Heart left ventricle (tissue), 16 donors: ENCODE results near the gene GPT2. TPM values are rescaled to one million over a fixed set of nuclear protein-coding genes. Genes with fewer than 3 reads are reported as not detected.
A peak's percentile ranks its signal among the peaks of the same experiment; 100 is the strongest.

Experiments
- ATAC-seq, 4 donors: fragments of 200-7000 bp; cut with Tn5 transposase; one replicate each; pipeline ENCODE4 v1.9.1; 2020 to 2022; ENCODE audit warnings: moderate library complexity in 4 of 4, mild to moderate bottlenecking in 3 of 4, moderate number of reproducible peaks in 1 of 4
- DNase-seq, 5 donors: peaks; one replicate each; pipeline ENCODE4 v3.0.0-alpha.2; 2020
- H3K27ac ChIP-seq, 12 donors: fragments of 200-600 bp; sonication (generic) in 4 of 12; one replicate each; pipeline versions ENCODE4 v1.5.0 to v1.8.0; 2016 to 2022; ENCODE audit warnings: mild to moderate bottlenecking in 2 of 12
- H3K27me3 ChIP-seq, 9 donors: fragments of 200-600 bp; sonication (generic) in 2 of 9; one replicate each; pipeline versions ENCODE4 v1.5.1 to v1.8.0; 2016 to 2022; ENCODE audit warnings: mild to moderate bottlenecking in 3 of 9
- H3K36me3 ChIP-seq, 9 donors: fragments of 200-600 bp; sonication (generic) in 2 of 9; one replicate each; pipeline versions ENCODE4 v1.5.0 to v1.8.0; 2018 to 2022; ENCODE audit warnings: mild to moderate bottlenecking in 2 of 9
- H3K4me1 ChIP-seq, 12 donors: fragments of 200-600 bp; sonication (generic) in 4 of 12; one replicate each; pipeline versions ENCODE4 v1.5.0 to v1.8.0; 2016 to 2022; ENCODE audit warnings: mild to moderate bottlenecking in 3 of 12
- H3K4me3 ChIP-seq, 12 donors: fragments of 200-600 bp; sonication (generic) in 4 of 12; one replicate each; pipeline versions ENCODE4 v1.5.0 to v1.8.0; 2017 to 2022; ENCODE audit warnings: mild to moderate bottlenecking in 9 of 12, moderate library complexity in 4 of 12
- H3K9me3 ChIP-seq, 12 donors: fragments of 200-600 bp; sonication (generic) in 4 of 12; one replicate each; pipeline versions ENCODE4 v1.5.0 to v1.8.0; 2016 to 2022; ENCODE audit warnings: mild to moderate bottlenecking in 1 of 12
- CTCF ChIP-seq, 12 donors: fragments of 200-600 bp; sonication (generic) in 4 of 12; IDR thresholded peaks; one replicate each; pipeline versions ENCODE4 v1.5.0 to v1.8.0; 2018 to 2022; ENCODE audit warnings: antibody characterized with exemption in 12 of 12, mild to moderate bottlenecking in 5 of 12
- POLR2A ChIP-seq, 2 donors: fragments of 450-650 bp; IDR thresholded peaks; one replicate each; pipeline ENCODE4 v1.6.1; 2017; ENCODE audit warnings: antibody characterized with exemption in 2 of 2, mild to moderate bottlenecking in 2 of 2, moderate library complexity in 2 of 2
- WGBS, 4 donors: extraction: QIAGEN DNeasy Blood & Tissue Kit in 2 of 4; methylation state at CpG; one replicate each; pipeline versions ENCODE4 v1.1.5 to v1.1.7; 2013 to 2018; 5-methylcytosine and 5-hydroxymethylcytosine counted together
- intact Hi-C, 10 donors: fragments of 100-400 bp; cut with DNase I; formaldehyde crosslinking; loops; one replicate each; pipeline versions ENCODE4 v1.11.1 to v1.14.2; 2022
- polyA plus RNA-seq, 2 donors: library from polyadenylated mRNA; stranded (reverse); fragments of 200-250 nt; gene quantifications; one replicate each; pipeline ENCODE4 v1.2.3, GENCODE V29; 2013
- total RNA-seq, 9 donors: library from RNA; depleted of rRNA in 2 of 9; stranded (reverse); fragments of >200 nt in 2 of 9; fragmentation: NEBNext Ultra II Directional in 3 of 9; extraction: Animal tissue kit (Norgen Biotek cat#: 25700) in 3 of 9; gene quantifications; one replicate each; pipeline versions ENCODE4 v1.1.0 to v1.2.4, GENCODE V29; 2016 to 2023
- donor health status: ischemic (EF 13 %, LVEDD 7.1; RV severe dilation, severe dysfunction).
- donor health status: healthy with polysubstance abuse.
- donor health status: DM: no; HTN: yes; CAD: no.
- donor health status: DM: no; HTN: no; CAD: no.
- donor health status: ischemic (EF 25% LVEDD 6.9; RV normal size, moderate dysfunction).
- donor health status: ischemic (EF 25% LVEDD 5.7; RV mildly dilated, moderate dysfunction).
- donor health status: healthy.
- donor health status: DM: yes; HTN: yes; CAD: no.
- donor health status: ischemic (EF 35%, LVEDD 5.7; RV mildly dilated, moderate dysfunction).
- donor health status: nonischemic (EF 11% LVEDD 7.7; RV severe dilation, severe dysfunction).
- donor health status: DM: yes; HTN: yes; CAD: no.
- donor health status: PGD.
- donor health status: ischemic (EF 29% LVEDD 5.4; RV normal size, mild dysfunction).
- donor health status: nonischemic (EF 23%, LVEDD 6.1; RV moderate dilation, normal function).

Gene GPT2
- total and polyA plus RNA-seq, 11 donors: 8.5 to 30.6 (median 15.0) TPM

GRCh38 chr16:46922239-46922638 is 38.1 kb downstream of the GPT2 start:
- ATAC-seq (no peak), DNase-seq (no peak)
- Histone ChIP-seq H3K27me3 (no peaks in the 10 kb centered on the region), H3K27ac (no peak overlapping the region), H3K4me1 (peaks cover 0 to 10% (median 0%) of the 10 kb centered on the region in 12 donors), H3K36me3 (peaks cover 0 to 27% (median 6%) of the 10 kb centered on the region in 9 donors), H3K9me3 (no peaks in the 10 kb centered on the region), H3K4me3 (no peak overlapping the region)
- intact Hi-C loops: no loop called here
- 92 to 94% (median 94%) methylated on average over 10 of the region's 10 CpGs for WGBS, 4 donors
- TF ChIP-seq CTCF (IDR thresholded peaks at IDR 0.05) (no peak), POLR2A (IDR thresholded peaks at IDR 0.05) (no peak)

DNA sequence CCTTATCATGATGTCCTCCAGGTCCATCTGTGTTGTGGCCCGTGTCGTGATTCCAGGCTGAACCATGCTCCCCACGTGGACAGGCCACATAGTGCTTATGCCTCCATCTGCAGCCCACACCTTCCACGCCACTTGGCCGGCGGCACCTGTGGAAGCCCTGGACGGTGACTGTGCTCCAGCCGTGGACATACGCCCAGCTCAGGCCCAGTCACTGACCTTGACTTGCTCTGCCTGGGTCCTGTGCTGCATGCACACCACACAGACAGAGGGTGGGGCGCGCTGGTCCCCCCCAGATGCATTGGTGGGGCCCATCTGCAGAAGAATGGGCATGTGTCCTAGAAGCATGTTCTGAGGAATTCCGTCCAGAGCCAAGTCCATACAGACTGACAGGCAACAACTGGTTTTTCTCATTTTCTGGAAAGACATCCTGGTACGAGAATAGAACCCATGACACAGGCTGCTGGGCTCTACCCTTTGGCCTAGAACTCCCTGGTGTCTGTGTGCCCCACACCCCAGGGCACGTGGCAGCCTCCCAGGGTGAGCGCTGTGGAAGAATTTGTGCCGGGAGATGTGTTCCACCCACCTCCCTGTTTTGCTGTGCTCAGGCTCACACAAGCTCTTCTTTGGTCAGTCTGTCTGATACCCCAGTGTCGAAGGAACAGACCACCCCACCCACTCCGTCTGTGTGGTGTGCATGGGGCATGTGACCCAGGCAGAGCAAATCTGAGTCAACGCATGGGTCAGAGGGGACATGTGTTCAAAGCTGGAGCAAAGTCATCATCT is 39.5 kb downstream of the GPT2 start:
- H3K4me3 ChIP-seq: no peak overlapping the region
- H3K27me3 ChIP-seq: no peaks in the 10 kb centered on the region
- peak; percentile 19 to 58 (median 38) for ATAC-seq
- DNase-seq: no peak
- no peak for TF ChIP-seq CTCF (IDR thresholded peaks at IDR 0.05)
- TF ChIP-seq POLR2A (IDR thresholded peaks at IDR 0.05): no peak
- peaks cover 0 to 21% (median 6%) of the 10 kb centered on the region in 9 donors for H3K36me3 ChIP-seq
- no peak overlapping the region for H3K27ac ChIP-seq
- H3K9me3 ChIP-seq: no peaks in the 10 kb centered on the region
- intact Hi-C loops: no loop called here
- H3K4me1 ChIP-seq: peaks cover 0 to 10% (median 0%) of the 10 kb centered on the region in 12 donors
- 77 to 87% (median 81%) methylated on average over 17 to 19 of the region's 19 CpGs for WGBS, 4 donors

GRCh38 chr16:46924402-46924801 is 40.2 kb downstream of the GPT2 start:
- ATAC-seq (no peak), DNase-seq (no peak)
- no peaks in the 10 kb centered on the region for H3K9me3 ChIP-seq
- H3K4me3 ChIP-seq: no peak overlapping the region
- H3K27me3 ChIP-seq: no peaks in the 10 kb centered on the region
- H3K36me3 ChIP-seq: peaks cover 0 to 24% (median 8%) of the 10 kb centered on the region in 9 donors
- intact Hi-C loops: no loop called here
- H3K27ac ChIP-seq: no peak overlapping the region
- TF ChIP-seq CTCF (IDR thresholded peaks at IDR 0.05) (no peak), POLR2A (IDR thresholded peaks at IDR 0.05) (no peak)
- 92 to 100% (median 94%) methylated on average over 6 of the region's 6 CpGs for WGBS, 4 donors
- H3K4me1 ChIP-seq: peaks cover 0 to 10% (median 0%) of the 10 kb centered on the region in 12 donors

GRCh38 chr16:46926470-46927225 is 42.5 kb downstream of the GPT2 start:
- H3K4me3 ChIP-seq: no peak overlapping the region
- H3K27me3 ChIP-seq: no peaks in the 10 kb centered on the region
- peaks cover 0 to 24% (median 8%) of the 10 kb centered on the region in 9 donors for H3K36me3 ChIP-seq
- H3K9me3 ChIP-seq: no peaks in the 10 kb centered on the region
- intact Hi-C loops: loop anchor here in 2 of 10 donors (5.0 kb wide), 1 partner anchor 74 kb away; no protein-coding TSS in a partner anchor
- 87 to 95% (median 93%) methylated on average over 10 to 13 of the region's 13 CpGs for WGBS, 4 donors
- TF ChIP-seq POLR2A (IDR thresholded peaks at IDR 0.05) (no peak), CTCF (IDR thresholded peaks at IDR 0.05) (no peak)
- peaks cover 0 to 10% (median 0%) of the 10 kb centered on the region in 12 donors for H3K4me1 ChIP-seq
- no peak for ATAC-seq
- peak overlapping the region in 2 of 12 donors; percentile 17 for H3K27ac ChIP-seq
- no peak for DNase-seq
